GM12891 (cell line): ENCODE results near the gene KRT80.

Source experiments
- DNase-seq: peaks from one replicate; pipeline ENCODE4 v3.0.0; 2011; ENCODE audit warnings: low spot score; ENCODE audit not compliant: insufficient read length
- FAIRE-seq: peaks from 2 replicates; lab custom pipeline; 2011; peaks lifted over from hg19 to GRCh38; lab: Jason Lieb, UNC
- PAX5 ChIP-seq: IDR thresholded peaks from 2 replicates; pipeline ENCODE4 v1.6.1; 2011; ENCODE audit warnings: low read length, moderate library complexity, mild to moderate bottlenecking; ENCODE audit not compliant: insufficient read depth, severe bottlenecking
- POLR2A ChIP-seq: IDR thresholded peaks from 2 replicates; pipeline ENCODE4 v1.6.1; 2011; ENCODE audit warnings: low read depth, low read length, control low read depth
- POLR2AphosphoS5 ChIP-seq: IDR thresholded peaks from 2 replicates; pipeline ENCODE4 v1.6.1; 2011; ENCODE audit warnings: low read depth, low read length, control low read depth
- POU2F2 ChIP-seq: IDR thresholded peaks from 2 replicates; pipeline ENCODE4 v1.6.1; 2011; ENCODE audit warnings: low read depth, mild to moderate bottlenecking, control low read depth, low read length, moderate library complexity
- SPI1 ChIP-seq: IDR thresholded peaks from 2 replicates; pipeline ENCODE4 v1.6.1; 2011; ENCODE audit warnings: low read depth, low read length, control low read depth
- TAF1 ChIP-seq: IDR thresholded peaks from 2 replicates; pipeline ENCODE4 v1.6.1; 2011; ENCODE audit warnings: low read depth, low read length, control low read depth

Gene KRT80

DNA sequence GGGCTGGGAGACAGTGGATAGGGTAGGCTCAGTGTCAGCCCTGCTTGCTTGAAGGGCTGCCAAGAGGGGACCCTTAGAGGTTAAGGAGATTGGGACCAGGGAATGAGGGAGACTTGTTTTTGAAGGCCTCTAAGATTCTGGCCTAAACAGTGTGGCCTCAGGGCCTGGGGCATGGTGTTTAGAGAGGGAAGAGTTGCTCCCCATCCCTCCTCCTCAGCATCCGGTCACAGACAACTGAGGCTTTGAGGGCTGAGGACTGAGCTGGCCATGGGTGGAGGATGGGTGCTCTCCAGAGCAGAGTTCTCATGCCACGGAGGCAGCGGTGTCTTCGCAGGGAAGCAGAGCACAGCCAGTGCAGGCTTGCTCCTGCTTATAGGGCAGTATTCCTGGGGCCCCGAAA lies 49.4 kb downstream of the KRT80 start:
- no peak for DNase-seq
- TF ChIP-seq POLR2A, result no peak
- TF ChIP-seq SPI1, result no peak
- TF ChIP-seq POLR2AphosphoS5, result no peak
- no peak for TF ChIP-seq TAF1
- no peak for TF ChIP-seq PAX5
- no peak for FAIRE-seq

DNA sequence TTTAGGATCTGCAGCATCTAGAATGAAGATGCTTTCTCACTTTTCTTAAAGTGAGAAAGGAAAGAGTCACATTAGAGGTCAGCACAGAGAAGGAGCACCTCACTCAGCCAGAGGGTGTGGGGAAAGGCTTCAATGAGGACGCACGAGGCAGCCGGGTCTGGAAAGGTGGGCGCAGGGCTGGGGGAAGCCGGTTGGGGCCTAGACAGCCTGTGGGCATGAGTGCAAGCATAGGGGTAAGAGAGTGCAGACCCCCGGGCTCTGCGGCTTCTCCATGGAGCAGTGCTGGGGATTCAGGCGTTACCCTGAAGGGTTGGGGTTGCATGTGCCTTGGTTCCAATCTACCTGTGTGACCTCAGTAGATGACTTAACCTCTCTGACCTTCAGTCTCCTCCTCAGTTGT lies 49.9 kb downstream of the KRT80 start:
- no peak for TF ChIP-seq POLR2AphosphoS5
- FAIRE-seq, result no peak
- DNase-seq, result no peak

DNA sequence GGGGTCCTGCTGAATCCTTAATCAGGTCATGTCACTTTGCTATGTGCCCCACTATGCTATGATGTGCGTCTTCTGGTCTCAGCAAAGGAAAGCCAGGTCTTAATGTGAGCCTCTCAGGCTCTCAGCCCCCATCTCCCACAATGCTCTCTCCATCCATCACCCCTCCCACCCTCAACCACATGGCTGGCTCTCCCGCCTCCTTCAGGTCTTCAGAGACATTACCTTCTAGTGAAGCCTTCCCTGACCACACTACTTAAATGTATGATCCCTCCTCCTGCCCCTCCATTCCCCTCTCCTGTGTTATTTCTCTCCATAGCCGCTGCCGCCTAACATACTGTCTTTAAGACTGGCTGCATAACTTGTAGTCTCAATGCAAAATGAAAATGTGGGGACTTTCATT lies 50.5 kb downstream of the KRT80 start:
- DNase-seq, result no peak
- no peak for FAIRE-seq
- TF ChIP-seq POLR2AphosphoS5, result no peak
- no peak for TF ChIP-seq SPI1

DNA sequence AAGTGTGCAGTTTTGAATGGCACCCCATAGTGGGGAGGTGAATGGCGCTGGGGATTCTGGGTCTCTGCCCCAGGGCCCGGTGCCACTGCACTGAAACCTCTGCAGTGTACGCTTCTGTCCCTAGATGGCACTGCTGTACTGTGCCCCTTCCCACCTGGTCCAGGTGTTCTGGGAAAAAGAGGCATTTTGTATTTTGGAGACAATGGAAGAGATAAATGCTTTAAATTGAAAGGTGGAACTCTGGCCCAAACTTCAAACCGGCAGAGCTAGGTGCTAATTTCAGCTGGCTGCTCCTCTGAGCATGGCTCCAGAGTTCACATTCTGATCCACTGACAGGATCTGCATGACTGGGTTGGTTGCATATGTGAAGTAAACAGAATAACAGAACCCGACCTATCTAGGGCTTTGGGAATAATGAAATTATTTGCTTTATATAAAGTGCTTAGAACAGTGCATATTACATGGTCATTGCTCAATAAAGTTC lies 52.2 kb downstream of the KRT80 start:
- no peak for TF ChIP-seq TAF1
- TF ChIP-seq POLR2A, result no peak
- TF ChIP-seq PAX5, result no peak
- no peak for TF ChIP-seq SPI1
- TF ChIP-seq POU2F2, result no peak
- no peak for TF ChIP-seq POLR2AphosphoS5
- DNase-seq (no peak), FAIRE-seq (peak; percentile 76)

DNA sequence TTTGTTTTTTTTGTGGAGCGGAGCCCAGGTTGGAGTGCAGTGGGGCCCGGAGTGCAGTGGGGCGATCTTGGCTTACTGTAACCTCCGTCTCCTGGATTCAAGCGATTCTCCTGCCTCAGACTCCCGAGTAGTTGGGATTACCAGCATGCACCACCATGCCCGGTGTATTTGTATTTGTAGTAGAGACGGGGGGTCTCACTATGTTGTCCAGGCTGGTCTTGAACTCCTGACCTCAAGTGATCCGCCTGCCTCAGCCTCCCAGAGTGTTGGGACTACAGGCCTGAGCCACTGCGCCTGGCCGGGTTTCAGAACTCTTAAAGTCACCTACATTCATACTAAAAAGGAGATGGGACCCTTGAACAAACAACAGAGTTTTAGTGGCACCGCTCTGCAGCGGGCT lies 52.7 kb downstream of the KRT80 start:
- FAIRE-seq, result no peak
- DNase-seq, result no peak
- TF ChIP-seq POU2F2 (no peak), PAX5 (no peak), POLR2AphosphoS5 (no peak), TAF1 (no peak), SPI1 (no peak), POLR2A (no peak)

DNA sequence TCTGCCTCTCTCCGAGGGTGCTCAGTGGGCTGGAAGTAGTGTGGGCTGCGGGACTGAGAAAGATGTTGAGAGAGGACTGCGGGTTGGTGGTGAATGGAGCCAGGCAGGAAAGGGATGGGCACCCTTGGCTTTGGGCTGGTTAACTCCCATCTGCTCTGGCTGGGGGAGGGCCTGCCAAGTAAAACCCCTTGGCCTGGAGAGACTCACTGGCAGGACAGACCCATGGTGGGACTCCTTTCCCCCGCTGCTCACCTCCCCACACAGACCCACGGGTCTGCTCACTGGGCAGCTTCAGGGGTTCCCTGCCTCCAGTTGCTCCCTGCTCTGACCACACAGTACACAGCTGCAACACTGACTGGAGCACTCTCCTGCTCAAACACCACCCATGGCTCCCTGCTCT lies 54.1 kb downstream of the KRT80 start:
- no peak for TF ChIP-seq POLR2AphosphoS5
- no peak for TF ChIP-seq SPI1
- TF ChIP-seq POU2F2, result no peak
- no peak for TF ChIP-seq PAX5
- TF ChIP-seq POLR2A, result no peak
- TF ChIP-seq TAF1, result no peak
- DNase-seq, result no peak
- FAIRE-seq, result no peak

DNA sequence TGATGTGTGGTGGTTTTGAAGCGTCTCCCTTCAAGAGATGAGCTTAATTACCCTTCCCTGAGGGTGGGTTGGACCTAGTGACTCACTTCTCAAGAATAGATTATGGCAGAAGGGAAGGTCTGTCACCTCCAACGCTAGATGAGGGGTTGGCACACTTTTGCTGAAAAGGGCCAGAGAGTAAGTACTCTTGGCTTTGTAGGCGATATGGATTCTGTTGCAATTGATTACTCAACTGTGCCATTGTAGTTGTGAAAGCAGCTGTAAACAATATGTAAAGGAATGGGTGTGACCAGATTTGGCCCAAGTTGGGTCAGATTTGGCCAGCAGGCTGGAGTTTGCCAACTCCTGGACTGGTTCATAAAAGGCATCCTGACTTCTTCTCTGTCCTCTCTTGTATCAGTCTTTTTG lies 59.1 kb downstream of the KRT80 start:
- DNase-seq (no peak), FAIRE-seq (no peak)
- TF ChIP-seq SPI1 (no peak), POU2F2 (no peak), POLR2AphosphoS5 (no peak), POLR2A (no peak), PAX5 (no peak), TAF1 (no peak)

DNA sequence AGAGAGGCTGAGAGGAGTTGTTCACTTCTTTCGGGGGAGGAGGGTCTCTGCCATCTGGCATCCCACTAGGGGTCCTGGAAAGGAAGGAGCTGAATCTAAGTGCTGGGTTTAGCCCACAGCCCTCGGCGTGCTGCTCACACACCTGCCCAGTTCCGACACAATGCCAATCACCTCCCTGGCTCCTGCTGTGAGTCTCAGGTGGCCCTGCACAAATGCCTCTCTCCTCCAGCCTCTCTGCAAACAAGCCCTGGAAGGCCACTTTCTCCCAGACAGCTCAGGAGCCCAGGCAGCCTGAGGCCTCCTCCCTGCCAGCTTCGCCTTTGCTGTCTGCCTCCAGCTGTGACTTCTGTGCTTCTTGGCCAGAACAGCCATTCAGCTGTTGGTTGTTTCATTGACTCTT lies 61.1 kb downstream of the KRT80 start:
- DNase-seq (peak; percentile 10), FAIRE-seq (no peak)
- no peak for TF ChIP-seq TAF1
- TF ChIP-seq POLR2AphosphoS5, result no peak
- TF ChIP-seq POU2F2, result no peak
- TF ChIP-seq PAX5, result no peak
- TF ChIP-seq POLR2A, result no peak
- TF ChIP-seq SPI1, result no peak

DNA sequence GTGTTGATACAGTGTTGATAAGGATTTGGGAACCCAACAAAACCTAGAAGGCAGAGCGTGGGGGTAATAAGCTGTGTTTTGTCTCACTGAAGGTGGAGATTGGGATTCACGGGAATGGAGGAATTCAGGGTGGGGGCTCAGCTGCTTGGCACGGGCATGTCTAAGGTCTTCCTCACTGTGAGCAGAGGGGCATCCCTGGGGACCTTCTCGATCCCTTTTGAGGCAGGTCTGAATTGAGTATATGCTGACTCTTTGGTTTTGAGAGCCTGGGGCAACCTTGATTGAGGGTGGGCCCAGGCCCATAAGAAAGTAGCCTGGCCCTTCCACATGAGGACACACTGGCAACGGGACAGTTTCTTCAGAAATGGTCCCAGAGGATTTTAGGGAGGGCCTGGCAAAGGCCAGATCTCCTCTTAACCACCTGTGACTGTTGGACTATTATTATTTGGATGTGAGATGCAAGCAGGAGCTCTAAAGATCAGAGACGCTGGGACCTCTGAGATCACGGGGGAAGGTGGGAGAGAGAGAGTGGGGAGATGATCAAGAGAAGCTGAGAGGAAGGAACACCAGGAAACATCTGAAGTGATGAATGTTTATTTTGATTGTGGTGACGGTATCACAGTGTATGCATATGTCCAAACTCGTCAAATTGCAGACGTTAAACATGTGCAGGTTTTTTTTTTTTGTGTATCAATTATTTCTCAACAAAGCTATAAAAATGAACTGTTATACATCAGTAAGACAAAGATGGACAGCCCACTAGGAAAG lies 63.9 kb downstream of the KRT80 start:
- DNase-seq, result no peak
- FAIRE-seq, result no peak
- TF ChIP-seq PAX5 (no peak), SPI1 (no peak), POLR2AphosphoS5 (no peak), TAF1 (no peak), POLR2A (no peak), POU2F2 (no peak)
